Fibroblast of skin of abdomen (primary cell): ENCODE results near the gene PFKP.
"Not testable (repeated sequence)": the region's sequence is repeated elsewhere in the genome, so short reads cannot be mapped to it uniquely, and the experiment has no call there.

Source experiments
- DNase-seq: peaks from one replicate; pipeline ENCODE4 v3.0.0-alpha.2; 2013

PFKP gene

DNA sequence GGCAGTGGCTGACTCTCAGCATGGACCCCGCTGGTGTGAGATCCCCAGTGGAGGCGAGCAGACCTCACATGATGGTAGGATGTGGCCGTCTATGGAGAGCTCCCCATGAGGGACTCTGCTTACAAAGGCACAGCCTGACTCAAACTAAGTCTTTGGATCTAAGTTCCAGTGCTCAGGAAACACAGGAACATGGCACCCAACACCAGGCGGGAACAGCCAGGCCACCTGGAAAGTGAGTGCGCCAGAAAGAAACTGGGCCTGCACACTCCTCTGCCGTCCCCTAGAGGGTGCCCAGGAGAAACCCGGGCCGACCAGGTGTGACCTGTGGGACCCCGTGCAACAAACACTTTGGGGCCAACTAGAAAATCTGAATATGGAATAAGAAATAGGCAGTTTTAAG lies 95.2 kb downstream of the PFKP start:
- DNase-seq: no peak

- DNase-seq: no peak
Observed at GRCh38 chr10:3163879-3164278, 96.5 kb downstream of the PFKP start.

DNA sequence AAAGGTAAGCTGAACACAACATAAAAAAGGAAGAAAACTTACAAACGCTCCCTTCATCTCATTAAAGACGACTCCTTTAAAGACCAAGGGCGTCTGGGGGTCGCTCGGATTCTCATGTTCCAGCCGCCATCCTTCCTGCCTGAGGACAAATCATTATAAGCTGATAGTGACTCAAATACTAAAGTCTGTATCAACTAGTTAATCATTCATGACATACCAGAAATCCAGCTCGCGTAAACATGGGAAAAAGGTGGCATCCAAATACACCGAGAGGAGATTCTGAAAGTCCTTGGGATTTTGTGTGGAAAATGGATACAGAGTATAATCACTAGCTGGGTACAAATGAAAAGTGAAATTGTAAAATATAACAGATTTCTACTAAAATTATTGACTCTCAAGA lies 97.8 kb downstream of the PFKP start:
- DNase-seq: no peak

DNA sequence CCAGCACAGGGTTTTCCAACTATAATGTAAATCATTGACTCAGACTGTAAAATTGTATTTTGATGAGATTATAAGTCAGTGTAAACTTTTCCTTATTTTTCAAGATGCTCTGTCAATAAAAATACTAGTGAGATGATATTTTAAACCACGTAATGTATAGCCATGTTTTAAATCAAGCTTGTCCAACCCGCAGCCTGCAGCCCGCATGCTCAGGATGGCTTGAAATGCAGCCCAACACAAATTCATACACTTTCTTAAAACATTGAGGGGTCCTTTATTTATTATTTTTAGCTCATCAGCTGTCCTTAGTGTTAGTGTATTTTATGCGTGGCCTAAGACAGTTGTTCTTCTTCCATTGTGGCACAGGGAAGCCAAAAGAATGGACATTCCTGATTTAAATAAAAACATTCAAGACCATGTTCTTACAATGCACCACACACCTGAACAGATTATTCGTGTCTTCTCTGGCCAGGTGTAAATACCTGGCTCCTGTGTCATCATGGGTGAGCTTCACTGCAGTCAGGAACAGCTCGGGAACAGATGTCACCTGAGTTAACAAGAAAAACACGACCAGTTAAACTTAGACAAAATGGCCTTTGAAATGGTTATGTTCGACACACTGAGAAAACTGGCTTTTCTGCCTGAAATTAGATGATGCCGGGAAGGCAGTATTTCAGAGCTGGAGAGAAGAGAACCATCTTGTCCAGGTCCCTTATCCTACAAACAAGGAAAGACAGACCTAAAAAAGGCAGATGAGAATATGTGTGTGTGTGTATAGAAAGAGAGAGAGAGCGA lies 99.3 kb downstream of the PFKP start:
- DNase-seq: no peak

- DNase-seq: no peak
Observed at GRCh38 chr10:3167611-3168330, 100.4 kb downstream of the PFKP start.

DNA sequence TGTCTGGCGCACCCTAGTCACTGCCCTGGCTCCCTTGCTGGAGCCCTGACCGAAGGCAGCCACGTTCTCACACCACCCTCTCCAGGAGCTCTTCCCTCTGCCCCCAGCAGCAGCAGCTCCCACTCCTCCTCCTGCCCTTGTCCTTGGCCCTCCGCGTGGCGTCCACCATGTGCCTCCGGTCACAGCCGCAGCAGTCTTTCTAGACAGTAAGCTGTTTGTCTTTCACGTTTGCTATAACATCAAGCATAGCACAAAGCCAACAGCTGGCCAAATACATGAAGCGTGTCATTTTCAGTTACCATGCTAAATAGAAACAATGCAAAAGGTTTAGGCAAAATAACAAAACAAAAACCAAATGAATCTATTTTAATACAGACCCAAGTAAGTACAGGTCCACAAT lies 101.9 kb downstream of the PFKP start:
- no peak for DNase-seq

DNA sequence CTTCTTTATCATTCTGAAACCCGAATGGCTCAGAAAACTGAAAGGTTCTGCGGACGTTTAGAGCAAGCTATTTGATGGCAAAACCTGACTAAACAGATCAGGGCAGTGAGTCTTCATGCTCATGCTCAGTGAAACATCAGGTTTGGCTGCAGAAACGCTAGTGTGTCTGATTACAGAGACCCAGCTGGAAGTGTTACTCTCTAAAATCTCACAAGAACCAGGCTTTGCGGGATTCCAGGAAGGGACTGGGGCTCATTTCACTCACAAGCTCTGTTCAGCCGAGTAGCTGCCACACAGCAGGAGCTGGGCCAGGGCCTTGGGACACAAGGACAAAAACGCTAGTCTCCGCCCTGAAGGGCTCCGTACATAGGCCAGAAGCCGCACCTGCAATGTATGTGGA lies 102.3 kb downstream of the PFKP start:
- DNase-seq: no peak

DNA sequence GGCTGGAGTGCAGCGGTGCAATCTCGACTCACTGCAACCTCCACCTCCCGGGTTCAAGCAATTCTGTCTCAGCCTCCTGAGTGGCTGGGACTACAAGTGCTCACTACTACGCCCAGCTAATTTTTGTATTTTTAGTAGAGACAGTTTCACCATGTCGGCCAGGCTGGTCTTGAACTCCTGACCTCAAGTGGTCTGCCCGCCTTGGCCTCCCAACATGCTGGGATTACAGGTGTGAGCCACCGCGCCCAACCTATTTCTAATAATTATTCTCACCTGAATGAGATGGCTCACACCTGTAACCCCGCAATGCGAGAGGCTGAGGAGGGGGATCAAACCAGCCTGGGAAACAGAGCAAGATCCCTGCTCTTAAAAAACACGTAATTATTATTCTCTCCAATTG lies 104.1 kb downstream of the PFKP start:
- DNase-seq: not testable (repeated sequence)

GRCh38 chr10:3172081-3172445 lies 104.7 kb downstream of the PFKP start:
- DNase-seq: peak; percentile 64

GRCh38 chr10:3172446-3173170 lies 105.3 kb downstream of the PFKP start, which contains the start of gene PITRM1:
TSS of gene PITRM1 (minus strand) at chr10:3172782. CDS start at chr10:3172772, 10 bp downstream.
- peak; percentile 100 for DNase-seq

DNA sequence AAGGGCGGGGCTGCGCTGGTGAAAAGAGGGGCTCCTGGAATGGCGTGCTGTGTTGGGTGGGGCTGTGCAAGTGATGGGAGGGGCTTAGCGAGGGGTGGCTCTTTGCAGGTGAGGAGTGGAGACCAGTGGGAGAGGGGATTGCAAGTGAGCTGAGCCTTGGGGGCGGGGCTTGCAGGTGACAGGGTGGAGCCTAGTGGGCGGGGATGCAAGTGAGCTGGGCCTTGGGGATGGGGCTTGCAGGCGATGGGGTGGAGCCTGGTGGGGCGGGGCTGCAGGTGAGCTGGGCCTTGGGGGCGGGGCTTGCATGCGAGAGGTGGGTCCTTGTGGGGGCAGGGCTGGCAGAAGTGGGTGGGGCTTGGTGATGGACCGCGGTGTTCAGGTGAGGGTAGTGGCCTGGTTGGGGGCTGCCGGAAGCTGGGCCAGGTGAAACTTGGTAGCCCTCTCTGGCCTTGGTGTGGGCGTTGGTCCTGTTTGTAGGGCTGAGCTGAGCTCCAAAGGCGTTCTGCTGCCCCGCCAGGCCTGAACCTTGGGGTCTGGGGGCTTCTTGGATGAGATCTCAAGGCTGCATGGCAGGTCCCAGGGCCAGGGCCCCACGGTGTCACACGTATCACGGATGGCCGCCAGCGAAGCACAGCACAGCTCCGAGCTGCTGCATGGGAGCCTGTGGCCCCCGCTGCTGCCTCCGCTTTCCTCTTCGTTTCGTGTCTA lies 106.0 kb downstream of the PFKP start:
- DNase-seq: no peak

- no peak for DNase-seq
Observed at GRCh38 chr10:3178042-3178441, 110.7 kb downstream of the PFKP start.

GRCh38 chr10:3179174-3179573 lies 111.8 kb downstream of the PFKP start:
- no peak for DNase-seq

GRCh38 chr10:3180355-3181025 lies 113.1 kb downstream of the PFKP start:
- no peak for DNase-seq

- DNase-seq: no peak
Observed at GRCh38 chr10:3185386-3185785, 118.0 kb downstream of the PFKP start.

GRCh38 chr10:3186368-3186767 lies 119.0 kb downstream of the PFKP start:
- no peak for DNase-seq
